GM19043 (cell line): ENCODE data around the gene GCLM.

Source experiments
- ATAC-seq: cut with Tn5 transposase; IDR thresholded peaks from one replicate; pipeline ENCODE4 v1.9.1; 2021; ENCODE audit warnings: low read depth; ENCODE audit not compliant: unreplicated experiment

GCLM gene

GRCh38 chr1:93847811-93848288 lies 61.4 kb downstream of the GCLM start:
- peak; percentile 17 for ATAC-seq

DNA sequence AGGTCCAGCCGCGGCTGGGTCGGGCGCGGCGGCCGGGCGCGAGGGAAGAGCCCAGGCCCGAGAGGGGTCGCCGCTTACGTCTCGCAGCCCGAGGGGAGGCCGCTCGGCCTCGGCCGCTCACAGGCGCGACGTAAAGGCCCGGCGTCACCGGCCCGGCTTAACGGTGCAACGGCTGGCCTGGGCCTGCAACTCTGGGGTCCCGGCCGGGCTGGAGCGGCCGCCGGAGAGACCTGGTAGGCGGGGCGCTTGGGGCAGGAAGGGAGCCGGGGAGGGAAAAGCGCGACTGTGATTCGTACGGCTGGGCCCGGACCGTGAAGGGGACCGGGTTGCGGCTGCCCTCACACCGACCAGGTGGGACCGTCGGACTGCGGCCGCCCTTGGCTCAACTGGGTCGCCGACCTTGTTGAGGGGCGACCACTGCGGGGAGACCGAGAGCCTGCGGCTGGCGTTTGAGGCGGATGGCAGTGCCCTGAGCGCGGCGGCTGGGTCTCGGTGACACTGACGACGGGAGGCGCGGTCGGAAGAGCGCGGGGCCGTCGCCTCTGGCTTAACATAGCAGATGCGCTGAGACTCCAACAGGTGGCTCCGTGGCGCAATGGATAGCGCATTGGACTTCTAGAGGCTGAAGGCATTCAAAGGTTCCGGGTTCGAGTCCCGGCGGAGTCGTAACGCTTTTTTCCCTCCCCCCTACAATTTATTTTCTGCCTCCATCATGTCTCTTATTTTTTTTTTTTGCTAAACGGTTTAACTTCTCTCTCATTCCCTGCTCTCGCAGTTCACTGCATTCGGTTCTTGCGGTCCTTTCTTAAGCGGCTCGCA lies 62.0 kb downstream of the GCLM start:
- ATAC-seq = peak; percentile 53

- peak; percentile 56 for ATAC-seq
Measured at GRCh38 chr1:93846206-93846991, 62.8 kb downstream of the GCLM start.

GRCh38 chr1:93845538-93846205 lies 63.6 kb downstream of the GCLM start:
- ATAC-seq = peak; percentile 16

DNA sequence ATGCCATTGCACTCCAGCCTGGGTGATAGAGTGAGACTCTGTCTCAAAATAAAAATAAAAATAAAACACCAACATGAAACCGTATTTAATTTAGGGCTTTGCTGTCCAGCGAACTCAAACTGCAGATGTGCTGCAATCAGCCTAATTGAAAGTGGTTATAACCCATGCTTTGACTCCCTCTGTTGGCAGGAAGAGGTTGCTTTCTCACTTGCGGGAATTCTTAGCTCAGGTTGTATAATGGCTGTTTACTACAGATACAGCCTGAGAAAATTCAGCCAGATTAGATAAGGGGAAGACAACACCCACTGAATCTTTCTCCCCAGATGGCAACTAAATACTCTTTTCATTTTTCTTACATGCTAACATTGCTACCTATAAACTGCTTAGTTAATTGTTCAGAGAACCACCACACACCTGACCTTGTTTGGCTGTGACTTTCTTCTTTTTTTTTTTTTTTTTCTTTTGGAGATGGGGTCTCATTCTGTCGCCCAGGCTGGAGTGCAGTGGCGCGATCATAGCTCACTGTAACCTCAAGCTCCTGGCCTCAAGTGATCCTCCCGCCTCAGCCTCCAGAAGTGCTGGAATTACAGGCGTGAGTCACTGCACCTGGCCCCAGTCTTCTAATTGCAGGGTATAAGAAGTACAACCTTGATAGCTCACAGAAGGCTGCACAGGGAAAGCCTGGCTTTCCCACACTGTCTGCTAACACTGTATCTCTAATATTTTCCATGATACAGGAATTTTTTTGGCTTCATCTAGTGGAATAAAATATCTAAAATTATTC lies 64.8 kb downstream of the GCLM start:
- no peak for ATAC-seq

DNA sequence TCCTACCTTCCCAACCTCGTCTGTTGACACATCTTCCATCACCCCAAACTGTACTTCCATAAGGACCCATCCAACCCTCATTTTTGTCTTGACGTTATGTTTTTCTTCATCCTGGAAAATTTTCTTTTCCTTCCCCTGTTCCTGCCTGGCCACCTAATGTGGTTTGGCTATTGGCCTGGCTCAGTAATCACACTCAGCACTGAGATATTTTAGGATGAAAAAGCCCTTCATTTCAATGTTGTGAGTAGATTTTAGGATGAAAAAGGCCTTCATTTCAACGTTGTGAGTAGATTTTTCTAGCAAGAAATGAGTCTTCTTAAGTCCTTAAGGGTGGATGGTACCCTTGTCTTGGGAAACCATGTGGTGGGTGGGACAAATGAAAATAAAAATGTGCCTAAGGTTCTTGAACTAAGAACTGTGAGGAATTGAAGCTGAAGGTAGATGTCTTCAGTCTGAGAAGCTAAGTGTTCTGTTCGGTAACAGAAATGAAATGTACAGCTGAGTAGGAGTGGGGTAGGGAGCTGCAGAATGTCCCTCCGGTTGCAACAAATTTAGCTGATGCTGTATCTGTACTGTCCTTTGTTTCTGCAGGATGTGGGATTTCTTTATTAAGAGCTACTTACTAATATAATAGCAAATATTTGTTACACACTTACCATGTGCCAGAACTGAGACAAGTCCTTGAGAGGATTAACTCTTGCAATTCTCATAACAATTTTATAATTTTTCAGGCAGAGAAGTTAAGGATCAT lies 66.3 kb downstream of the GCLM start:
- ATAC-seq = no peak

- ATAC-seq = no peak
Measured at GRCh38 chr1:93841771-93842170, 67.5 kb downstream of the GCLM start.

GRCh38 chr1:93840956-93841482 lies 68.2 kb downstream of the GCLM start:
- no peak for ATAC-seq

DNA sequence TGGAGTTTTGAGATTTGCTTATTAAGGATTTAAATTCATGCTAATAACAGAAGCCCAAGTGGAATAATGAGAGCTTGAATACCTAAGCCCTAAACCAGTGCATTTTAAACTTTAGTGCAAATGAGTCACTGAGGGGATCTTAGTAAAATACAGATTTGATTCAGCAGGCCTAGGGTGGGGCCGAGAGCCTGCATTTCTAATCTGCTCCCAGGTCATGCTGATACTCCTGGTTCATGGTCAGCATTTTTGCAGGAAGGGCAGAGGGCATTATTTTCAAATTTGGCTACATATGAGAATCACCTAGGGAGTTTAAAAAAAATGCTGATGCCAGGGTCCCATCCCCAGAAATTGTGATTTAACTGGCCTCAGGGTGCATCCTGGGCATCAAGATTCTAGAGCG lies 69.5 kb downstream of the GCLM start:
- no peak for ATAC-seq

DNA sequence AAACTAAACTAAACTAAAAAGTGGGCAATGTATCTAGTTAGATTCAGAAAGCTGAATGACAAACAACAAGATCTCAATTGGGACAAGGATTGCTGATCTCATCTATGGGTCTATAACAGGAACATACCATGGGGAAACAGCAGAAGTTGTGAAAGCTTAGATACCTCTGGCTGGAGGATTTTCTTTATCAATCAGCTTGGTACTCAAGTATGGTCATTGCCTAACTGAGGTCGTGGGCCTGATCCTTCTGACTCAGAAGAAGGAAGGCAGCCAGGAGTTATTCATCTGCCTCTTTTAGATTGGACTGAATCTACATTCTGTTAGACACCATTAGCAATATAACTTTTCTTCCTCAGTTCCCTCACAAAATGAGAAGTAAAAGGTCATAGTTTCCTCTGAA lies 69.9 kb downstream of the GCLM start:
- ATAC-seq = no peak

GRCh38 chr1:93837961-93838360 lies 71.3 kb downstream of the GCLM start:
- ATAC-seq = no peak
